ENCODE results near the gene RANBP3.

DNA sequence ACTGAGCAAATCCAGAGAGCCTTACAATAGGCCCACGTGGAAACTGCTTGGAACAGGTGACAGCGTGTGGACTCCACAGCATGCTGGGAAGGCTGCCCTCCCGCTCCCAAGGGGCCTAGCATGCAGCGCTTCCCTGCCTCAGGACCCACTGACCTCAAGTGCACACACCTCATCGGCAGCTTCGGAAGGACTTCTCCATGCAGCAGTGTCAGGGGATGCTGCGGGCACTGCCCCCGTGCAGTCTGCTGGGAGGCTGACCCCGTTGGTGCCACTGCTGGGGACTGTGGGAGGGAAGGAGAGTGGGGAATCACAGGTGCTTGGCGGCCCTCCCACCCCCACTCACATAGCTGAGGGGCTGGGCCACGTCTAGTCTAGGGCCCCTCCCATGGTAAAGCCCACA is 46.7 kb downstream of the RANBP3 start:
- TF ChIP-seq, protein P1, sequence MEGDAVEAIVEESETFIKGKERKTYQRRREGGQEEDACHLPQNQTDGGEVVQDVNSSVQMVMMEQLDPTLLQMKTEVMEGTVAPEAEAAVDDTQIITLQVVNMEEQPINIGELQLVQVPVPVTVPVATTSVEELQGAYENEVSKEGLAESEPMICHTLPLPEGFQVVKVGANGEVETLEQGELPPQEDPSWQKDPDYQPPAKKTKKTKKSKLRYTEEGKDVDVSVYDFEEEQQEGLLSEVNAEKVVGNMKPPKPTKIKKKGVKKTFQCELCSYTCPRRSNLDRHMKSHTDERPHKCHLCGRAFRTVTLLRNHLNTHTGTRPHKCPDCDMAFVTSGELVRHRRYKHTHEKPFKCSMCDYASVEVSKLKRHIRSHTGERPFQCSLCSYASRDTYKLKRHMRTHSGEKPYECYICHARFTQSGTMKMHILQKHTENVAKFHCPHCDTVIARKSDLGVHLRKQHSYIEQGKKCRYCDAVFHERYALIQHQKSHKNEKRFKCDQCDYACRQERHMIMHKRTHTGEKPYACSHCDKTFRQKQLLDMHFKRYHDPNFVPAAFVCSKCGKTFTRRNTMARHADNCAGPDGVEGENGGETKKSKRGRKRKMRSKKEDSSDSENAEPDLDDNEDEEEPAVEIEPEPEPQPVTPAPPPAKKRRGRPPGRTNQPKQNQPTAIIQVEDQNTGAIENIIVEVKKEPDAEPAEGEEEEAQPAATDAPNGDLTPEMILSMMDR (IDR thresholded peaks at IDR 0.05) = no peak
- TF ChIP-seq POLR2A (IDR thresholded peaks at IDR 0.05) = no peak

All from adrenal gland (tissue), 5 donors.